GM12878 (cell line): Measurements from ENCODE around the gene IER3. TPM values are rescaled to one million over a fixed set of nuclear protein-coding genes. Genes with fewer than 3 reads are reported as not detected.

ENCODE experiments used
- ATAC-seq: fragments of 200-7000 bp; cut with Tn5 transposase; 3 replicates; pipeline ENCODE4 v1.9.1; 2020; ENCODE audit warnings: mild to moderate bottlenecking, moderate library complexity
- BruUV-seq: library from RNA; stranded (reverse); fragments of 400-500 nt; replicated peaks from 2 replicates; lab custom pipeline; 2021; lab: Mats Ljungman, UMichigan
- CTCF ChIA-PET: fragments of 300-600 bp; sonication (Branson Sonifier 250); formaldehyde crosslinking; extraction: SDS; loops from one replicate; lab custom pipeline; 2021; ENCODE audit warnings: inconsistent platforms; lab: Yijun Ruan, JAX
- POLR2A ChIA-PET: fragments of 350-600 bp; formaldehyde crosslinking; extraction: SDS; loops from one replicate; lab custom pipeline; 2021; ENCODE audit warnings: inconsistent platforms; lab: Charles Lee
- RAD21 ChIA-PET: fragments of 300-600 bp; sonication (Branson Sonifier 250); formaldehyde crosslinking; loops from one replicate; lab custom pipeline; 2023; ENCODE audit warnings: antibody characterized with exemption; ENCODE audit not compliant: unreplicated experiment; lab: Charles Lee
- SMC1A ChIA-PET: fragments of 300-600 bp; sonication (Branson Sonifier 250); formaldehyde crosslinking; loops from one replicate; lab custom pipeline; 2023; ENCODE audit not compliant: unreplicated experiment, uncharacterized antibody; lab: Charles Lee
- DNase-seq: peaks from one replicate; pipeline ENCODE4 v3.0.0-alpha.2; 2011; ENCODE audit warnings: low read depth, low spot score
- FAIRE-seq: peaks from 3 replicates; lab custom pipeline; 2011; peaks lifted over from hg19 to GRCh38; lab: Jason Lieb, UNC
- H2AFZ ChIP-seq: 2 replicates; pipeline ENCODE4 v1.6.0; 2011; ENCODE audit warnings: low read depth, low read length, control low read depth; ENCODE audit not compliant: control insufficient read depth
- H3K27ac ChIP-seq: 2 replicates; pipeline ENCODE4 v1.5.1; 2011; ENCODE audit warnings: control low read depth; ENCODE audit not compliant: control insufficient read depth, insufficient read depth
- H3K27me3 ChIP-seq, 2 experiments: replicated peaks in 1 of 2; 2 replicates each; pipeline versions ENCODE4 v1.6.0 to v1.6.1; 2011; ENCODE audit warnings: low read length in 1 of 2; ENCODE audit not compliant: control insufficient read depth in 2 of 2, insufficient read depth in 2 of 2
- H3K36me3 ChIP-seq, 2 experiments: 2 replicates each; pipeline ENCODE4 v1.5.1; 2011; ENCODE audit warnings: low read length in 1 of 2; ENCODE audit not compliant: control insufficient read depth in 2 of 2, insufficient read depth in 2 of 2
- H3K4me1 ChIP-seq: 2 replicates; pipeline ENCODE4 v1.6.1; 2011; ENCODE audit warnings: mild to moderate bottlenecking, low read length, moderate library complexity, mixed read lengths; ENCODE audit not compliant: control insufficient read depth, insufficient read depth
- H3K4me2 ChIP-seq: 2 replicates; pipeline ENCODE4 v1.6.0; 2011; ENCODE audit warnings: control low read depth; ENCODE audit not compliant: control insufficient read depth, insufficient read depth
- H3K4me3 ChIP-seq: fragments of 200-600 bp; sonication (generic); 2 replicates; pipeline ENCODE4 v1.5.1; 2016
- H3K79me2 ChIP-seq: 2 replicates; pipeline ENCODE4 v1.6.0; 2011; ENCODE audit warnings: low read length; ENCODE audit not compliant: control insufficient read depth, insufficient read depth
- H3K9ac ChIP-seq: 2 replicates; pipeline ENCODE4 v1.8.0; 2011; ENCODE audit warnings: low read length, control low read depth, mixed read lengths; ENCODE audit not compliant: control insufficient read depth, insufficient read depth
- H3K9me3 ChIP-seq: replicated peaks from 3 replicates; pipeline ENCODE4 v1.5.1; 2011; ENCODE audit warnings: mild to moderate bottlenecking, low read length; ENCODE audit not compliant: control insufficient read depth, insufficient read depth
- H4K20me1 ChIP-seq: 2 replicates; pipeline ENCODE4 v1.6.0; 2011; ENCODE audit not compliant: control insufficient read depth, insufficient read depth
- BMI1 ChIP-seq: fragments of 450-650 bp; IDR thresholded peaks from 2 replicates; pipeline ENCODE4 v1.6.1; 2016; ENCODE audit warnings: mild to moderate bottlenecking, moderate library complexity, borderline replicate concordance
- EP300 ChIP-seq, 2 experiments: fragments of 150-350 bp in 1 of 2; IDR thresholded peaks; 2 replicates each; pipeline ENCODE4 v1.6.1; 2011 to 2012; ENCODE audit warnings: low read depth in 2 of 2, low read length in 2 of 2, borderline replicate concordance in 1 of 2, improper control_type of control experiment in 1 of 2, inconsistent platforms in 1 of 2; ENCODE audit not compliant: control insufficient read depth in 1 of 2
- ETV6 ChIP-seq, 2 experiments: fragments of 450-650 bp in 1 of 2; IDR thresholded peaks in 1 of 2; conservative IDR thresholded peaks in 1 of 2; 2 replicates each; pipeline ENCODE4 v1.6.1; 2014; ENCODE audit warnings: antibody characterized with exemption in 1 of 2, borderline replicate concordance in 1 of 2, low read depth in 1 of 2, mild to moderate bottlenecking in 1 of 2, moderate library complexity in 1 of 2
- FOS ChIP-seq: IDR thresholded peaks from 3 replicates; pipeline ENCODE4 v1.6.1; 2011; ENCODE audit warnings: borderline replicate concordance; ENCODE audit not compliant: insufficient read length; ENCODE audit errors: extremely low read depth
- HDAC2 ChIP-seq: fragments of 200-600 bp; sonication (generic); IDR thresholded peaks from 2 replicates; pipeline ENCODE4 v1.6.1; 2017
- IRF3 ChIP-seq: fragments of 450-650 bp; IDR thresholded peaks from 2 replicates; pipeline ENCODE4 v1.6.1; 2014; ENCODE audit warnings: mild to moderate bottlenecking
- SKIL ChIP-seq: fragments of 450-650 bp; IDR thresholded peaks from 2 replicates; pipeline ENCODE4 v1.6.1; 2017; ENCODE audit warnings: mild to moderate bottlenecking, low read depth, inconsistent platforms; ENCODE audit not compliant: poor library complexity, severe bottlenecking
- TCF3 ChIP-seq: IDR thresholded peaks from 2 replicates; pipeline ENCODE4 v1.6.1; 2012; ENCODE audit warnings: low read depth, mild to moderate bottlenecking, low read length, borderline replicate concordance; ENCODE audit not compliant: insufficient read depth
- WGBS: methylation state at CpG from one replicate; pipeline ENCODE4 v1.1.6; 2016; ENCODE audit warnings: low lambda C conversion rate; ENCODE audit not compliant: insufficient replicate concordance, insufficient coverage; ENCODE audit errors: missing lambda C conversion rate; 5-methylcytosine and 5-hydroxymethylcytosine counted together
- in situ Hi-C: fragments of 300-500 bp; cut with MboI; formaldehyde crosslinking; loops from 9 replicates; pipeline ENCODE4 v1.14.3; 2018; ENCODE audit warnings: mixed read lengths
- intact Hi-C: fragments of 100-400 bp; cut with micrococcal nuclease; formaldehyde crosslinking; loops from one replicate; pipeline ENCODE4 v1.14.2; 2022; ENCODE audit not compliant: unreplicated experiment
- polyA plus RNA-seq, 11 experiments: library from polyadenylated mRNA; depleted of rRNA in 4 of 11; unstranded in 6 of 11; stranded (reverse) in 5 of 11; fragments of >200 nt; fragmentation: Nextera tagmentation in 4 of 11; fragmentation: Illumina TruSeq in 1 of 11; extraction: Ambion mirVana in 4 of 11; extraction: Trizol in 1 of 11; gene quantifications; 1 replicate in 1 of 11; 2 replicates in 10 of 11; pipeline versions ENCODE4 v1.2.1 to v1.2.3, GENCODE V29; 2011 to 2016; ENCODE audit warnings: inconsistent platforms in 2 of 11, missing spikeins in 2 of 11, low read depth in 1 of 11
- small RNA-seq: library from RNA; depleted of rRNA; stranded (forward); fragments of <200 nt; gene quantifications from one replicate; pipeline ENCODE3, GENCODE V24; 2014
- total RNA-seq, 4 experiments: library from RNA; depleted of rRNA in 3 of 4; stranded (reverse); fragments of >200 nt in 3 of 4; fragmentation: Illumina TruSeq in 1 of 4; extraction: Trizol in 1 of 4; gene quantifications; 2 replicates each; pipeline versions ENCODE4 v1.2.1 to v1.2.3, GENCODE V29; 2013 to 2021

IER3 gene
- total and polyA plus RNA-seq, 10 of the 15 experiments (the other 5 are each of a cell fraction or from before 2014, with no cell fraction given): 1.9 to 100 (median 32.3) TPM

- TF ChIP-seq SKIL: no peak
- no peak for TF ChIP-seq EP300 (IDR thresholded peaks at IDR 0.05; ENCODE audit: borderline replicate concordance in 1 of 2, control insufficient read depth in 1 of 2, low read depth in 2 of 2, low read length in 2 of 2)
- TF ChIP-seq FOS: no peak
- no peak for TF ChIP-seq HDAC2
- no peak for TF ChIP-seq TCF3
- no peak for TF ChIP-seq ETV6 (conservative IDR thresholded peaks at IDR 0.05 in 1 of 2, IDR thresholded peaks at IDR 0.05 in 1 of 2; ENCODE audit: borderline replicate concordance in 1 of 2, low read depth in 1 of 2)
These were observed 44.0 kb downstream of the IER3 start (continued) for GRCh38 chr6:30700340-30700739.

GRCh38 chr6:30696432-30696831 is 47.9 kb downstream of the IER3 start:
- CTCF ChIA-PET: interaction anchor here (1.5 to 1.6 kb wide), 2 partner anchors 10 to 18 kb away, joined by 3 to 5 read pairs; no protein-coding TSS in a partner anchor
- no peak overlapping the region for H3K4me2 ChIP-seq
- intact Hi-C loops: no loop called here

More at GRCh38 chr6:30696432-30696831, 47.9 kb downstream of the IER3 start:
- Histone ChIP-seq H3K36me3 (peaks cover 0 to 4% of the 10 kb centered on the region in 2 experiments; a peak in 1 of 4 replicates), H3K4me1 (no peaks in the 10 kb centered on the region), H3K79me2 (no peaks in the 10 kb centered on the region), H2AFZ (no peak overlapping the region), H3K27ac (no peak overlapping the region), H3K27me3 (no peaks in the 10 kb centered on the region), H3K4me3 (no peak overlapping the region), H3K9me3 (no peaks in the 10 kb centered on the region), H4K20me1 (no peaks in the 10 kb centered on the region), H3K9ac (no peak overlapping the region)
- ATAC-seq (no peak), DNase-seq (no peak), FAIRE-seq (no peak)
- in situ Hi-C loops: no loop called here
- WGBS: 99% methylated on average over 5 of the region's 5 CpGs
- ChIA-PET SMC1A (interaction anchor here (1.7 kb wide), 1 partner anchor 16 kb away, joined by 5 read pairs; no protein-coding TSS in a partner anchor), POLR2A (interaction anchor here (1.1 to 1.8 kb wide), 3 partner anchors 8 to 21 kb away, joined by 4 to 7 read pairs (median 7); partner anchors contain the start of gene MDC1), RAD21 (no interaction called here)
- TF ChIP-seq IRF3 (no peak), BMI1 (no peak)
- no TSS peak for BruUV-seq

Small RNAs within 50 kb of the gene (small RNA-seq; reads per million reads assigned to genes)
- gene RF00019 (not detected), gene RN7SL353P (not detected)

Other genes starting within 250 kb of the IER3 start
Only the 7 nearest of the 19 such genes appear.
- 11.4 and 13.5 TPM in 2 replicates for gene C6orf136, start 97.4 kb downstream of the IER3 start, total RNA-seq (2014; rRNA removed)
- gene C6orf136, start 97.4 kb downstream of the IER3 start, total RNA-seq (2014; rRNA removed; fragmentation: Illumina TruSeq; extraction: Trizol): 5.2 and 7.0 TPM in 2 replicates
- 24.1 and 27.5 TPM in 2 replicates for gene C6orf136, start 97.4 kb downstream of the IER3 start, total RNA-seq (2021)
- gene C6orf136, start 97.4 kb downstream of the IER3 start, polyA plus RNA-seq (2011; rRNA removed): 5.2 and 11.0 TPM in 2 replicates
- 14.5 and 18.1 TPM in 2 replicates for gene C6orf136, start 97.4 kb downstream of the IER3 start, polyA plus RNA-seq (2014; fragmentation: Illumina TruSeq; extraction: Trizol)
- 10 to 100 TPM in 1 of 2 experiments, 1 to 10 TPM in 1; 10.0 to 14.6 TPM for gene C6orf136, start 97.4 kb downstream of the IER3 start, polyA plus RNA-seq (2014; fragmentation: Nextera tagmentation; extraction: Ambion mirVana)
- gene C6orf136, start 97.4 kb downstream of the IER3 start, polyA plus RNA-seq (2014; rRNA removed): 21.1 and 23.7 TPM in 2 replicates
- 10 to 100 TPM; 15.3 to 15.7 TPM for gene C6orf136, start 97.4 kb downstream of the IER3 start, polyA plus RNA-seq (2016; fragmentation: Nextera tagmentation; extraction: Ambion mirVana)
- 39.5 and 40.0 TPM in 2 replicates for gene DHX16, start 71.5 kb downstream of the IER3 start, total RNA-seq (2014; rRNA removed)
- 35.6 and 38.1 TPM in 2 replicates for gene DHX16, start 71.5 kb downstream of the IER3 start, total RNA-seq (2014; rRNA removed; fragmentation: Illumina TruSeq; extraction: Trizol)
- 30.3 and 31.8 TPM in 2 replicates for gene DHX16, start 71.5 kb downstream of the IER3 start, total RNA-seq (2021)
- gene DHX16, start 71.5 kb downstream of the IER3 start, polyA plus RNA-seq (2011; rRNA removed): 27.5 and 36.3 TPM in 2 replicates
- gene DHX16, start 71.5 kb downstream of the IER3 start, polyA plus RNA-seq (2014; fragmentation: Illumina TruSeq; extraction: Trizol): 26.8 and 41.0 TPM in 2 replicates
- gene DHX16, start 71.5 kb downstream of the IER3 start, polyA plus RNA-seq (2014; fragmentation: Nextera tagmentation; extraction: Ambion mirVana): 10 to 100 TPM; 10.1 to 17.7 TPM
- gene DHX16, start 71.5 kb downstream of the IER3 start, polyA plus RNA-seq (2014; rRNA removed): 38.4 and 41.4 TPM in 2 replicates
- 10 to 100 TPM; 40.3 to 41.4 TPM for gene DHX16, start 71.5 kb downstream of the IER3 start, polyA plus RNA-seq (2016; fragmentation: Nextera tagmentation; extraction: Ambion mirVana)
- 47.4 and 51.3 TPM in 2 replicates for gene PPP1R18, start 57.9 kb downstream of the IER3 start, total RNA-seq (2014; rRNA removed)
- gene PPP1R18, start 57.9 kb downstream of the IER3 start, total RNA-seq (2014; rRNA removed; fragmentation: Illumina TruSeq; extraction: Trizol): 50.4 and 54.0 TPM in 2 replicates
- 99.2 and 100 TPM in 2 replicates for gene PPP1R18, start 57.9 kb downstream of the IER3 start, total RNA-seq (2021)
- 78.3 and 114 TPM in 2 replicates for gene PPP1R18, start 57.9 kb downstream of the IER3 start, polyA plus RNA-seq (2011; rRNA removed)
- gene PPP1R18, start 57.9 kb downstream of the IER3 start, polyA plus RNA-seq (2014; fragmentation: Illumina TruSeq; extraction: Trizol): 109 and 119 TPM in 2 replicates
- gene PPP1R18, start 57.9 kb downstream of the IER3 start, polyA plus RNA-seq (2014; fragmentation: Nextera tagmentation; extraction: Ambion mirVana): 10 to 100 TPM; 21.0 to 24.0 TPM
- gene PPP1R18, start 57.9 kb downstream of the IER3 start, polyA plus RNA-seq (2014; rRNA removed): 72.3 and 86.2 TPM in 2 replicates
- 10 to 100 TPM; 46.3 to 50.7 TPM for gene PPP1R18, start 57.9 kb downstream of the IER3 start, polyA plus RNA-seq (2016; fragmentation: Nextera tagmentation; extraction: Ambion mirVana)
- 14.8 and 17.7 TPM in 2 replicates for gene NRM, start 53.6 kb downstream of the IER3 start, total RNA-seq (2014; rRNA removed)
- gene NRM, start 53.6 kb downstream of the IER3 start, total RNA-seq (2014; rRNA removed; fragmentation: Illumina TruSeq; extraction: Trizol): 14.7 and 15.4 TPM in 2 replicates
- gene NRM, start 53.6 kb downstream of the IER3 start, total RNA-seq (2021): 39.0 and 39.3 TPM in 2 replicates
- gene NRM, start 53.6 kb downstream of the IER3 start, polyA plus RNA-seq (2011; rRNA removed): 7.6 and 18.7 TPM in 2 replicates
- gene NRM, start 53.6 kb downstream of the IER3 start, polyA plus RNA-seq (2014; fragmentation: Illumina TruSeq; extraction: Trizol): 35.8 and 46.7 TPM in 2 replicates
- 10 to 100 TPM; 19.1 to 23.7 TPM for gene NRM, start 53.6 kb downstream of the IER3 start, polyA plus RNA-seq (2014; fragmentation: Nextera tagmentation; extraction: Ambion mirVana)
- gene NRM, start 53.6 kb downstream of the IER3 start, polyA plus RNA-seq (2014; rRNA removed): 34.3 and 35.7 TPM in 2 replicates
- 10 to 100 TPM; 36.6 to 37.5 TPM for gene NRM, start 53.6 kb downstream of the IER3 start, polyA plus RNA-seq (2016; fragmentation: Nextera tagmentation; extraction: Ambion mirVana)
- gene MDC1, start 27.3 kb downstream of the IER3 start, total RNA-seq (2014; rRNA removed): 11.9 and 12.9 TPM in 2 replicates
- 12.4 and 12.5 TPM in 2 replicates for gene MDC1, start 27.3 kb downstream of the IER3 start, total RNA-seq (2014; rRNA removed; fragmentation: Illumina TruSeq; extraction: Trizol)
- gene MDC1, start 27.3 kb downstream of the IER3 start, total RNA-seq (2021): 62.5 and 66.9 TPM in 2 replicates
- gene MDC1, start 27.3 kb downstream of the IER3 start, polyA plus RNA-seq (2011; rRNA removed): 6.8 and 14.8 TPM in 2 replicates
- 52.7 and 53.6 TPM in 2 replicates for gene MDC1, start 27.3 kb downstream of the IER3 start, polyA plus RNA-seq (2014; fragmentation: Illumina TruSeq; extraction: Trizol)
- gene MDC1, start 27.3 kb downstream of the IER3 start, polyA plus RNA-seq (2014; fragmentation: Nextera tagmentation; extraction: Ambion mirVana): 1 to 10 TPM; 5.1 to 6.5 TPM
- 30.1 and 33.3 TPM in 2 replicates for gene MDC1, start 27.3 kb downstream of the IER3 start, polyA plus RNA-seq (2014; rRNA removed)
- gene MDC1, start 27.3 kb downstream of the IER3 start, polyA plus RNA-seq (2016; fragmentation: Nextera tagmentation; extraction: Ambion mirVana): 10 to 100 TPM; 31.1 to 36.2 TPM
- 1,600 and 1,662 TPM in 2 replicates for gene TUBB, start 24.2 kb downstream of the IER3 start, total RNA-seq (2014; rRNA removed)
- 1,225 and 1,242 TPM in 2 replicates for gene TUBB, start 24.2 kb downstream of the IER3 start, total RNA-seq (2014; rRNA removed; fragmentation: Illumina TruSeq; extraction: Trizol)
- gene TUBB, start 24.2 kb downstream of the IER3 start, total RNA-seq (2021): 1,685 and 1,700 TPM in 2 replicates
- gene TUBB, start 24.2 kb downstream of the IER3 start, polyA plus RNA-seq (2011; rRNA removed): 1,703 and 2,596 TPM in 2 replicates
- gene TUBB, start 24.2 kb downstream of the IER3 start, polyA plus RNA-seq (2014; fragmentation: Illumina TruSeq; extraction: Trizol): 2,402 and 3,052 TPM in 2 replicates
- 1,000 to 10,000 TPM; 1,039 to 1,376 TPM for gene TUBB, start 24.2 kb downstream of the IER3 start, polyA plus RNA-seq (2014; fragmentation: Nextera tagmentation; extraction: Ambion mirVana)
- 2,367 and 2,490 TPM in 2 replicates for gene TUBB, start 24.2 kb downstream of the IER3 start, polyA plus RNA-seq (2014; rRNA removed)
- gene TUBB, start 24.2 kb downstream of the IER3 start, polyA plus RNA-seq (2016; fragmentation: Nextera tagmentation; extraction: Ambion mirVana): 1,000 to 10,000 TPM; 1,510 to 1,651 TPM
- gene FLOT1, start 1.9 kb downstream of the IER3 start, total RNA-seq (2014; rRNA removed): 98.4 and 102 TPM in 2 replicates
- 71.2 and 73.6 TPM in 2 replicates for gene FLOT1, start 1.9 kb downstream of the IER3 start, total RNA-seq (2014; rRNA removed; fragmentation: Illumina TruSeq; extraction: Trizol)
- 111 and 115 TPM in 2 replicates for gene FLOT1, start 1.9 kb downstream of the IER3 start, total RNA-seq (2021)
- 113 and 153 TPM in 2 replicates for gene FLOT1, start 1.9 kb downstream of the IER3 start, polyA plus RNA-seq (2011; rRNA removed)
- gene FLOT1, start 1.9 kb downstream of the IER3 start, polyA plus RNA-seq (2014; fragmentation: Illumina TruSeq; extraction: Trizol): 102 and 112 TPM in 2 replicates
- gene FLOT1, start 1.9 kb downstream of the IER3 start, polyA plus RNA-seq (2014; fragmentation: Nextera tagmentation; extraction: Ambion mirVana): 10 to 100 TPM; 12.3 to 16.8 TPM
- gene FLOT1, start 1.9 kb downstream of the IER3 start, polyA plus RNA-seq (2014; rRNA removed): 140 and 153 TPM in 2 replicates
- 100 to 1,000 TPM; 114 to 119 TPM for gene FLOT1, start 1.9 kb downstream of the IER3 start, polyA plus RNA-seq (2016; fragmentation: Nextera tagmentation; extraction: Ambion mirVana)